ENCODE data around the gene SP9. TPM values are rescaled to one million over a fixed set of nuclear protein-coding genes. Genes with fewer than 3 reads are reported as not detected.

SP9 gene
- total RNA-seq, 1 donor from 2014 or later: not detected

DNA sequence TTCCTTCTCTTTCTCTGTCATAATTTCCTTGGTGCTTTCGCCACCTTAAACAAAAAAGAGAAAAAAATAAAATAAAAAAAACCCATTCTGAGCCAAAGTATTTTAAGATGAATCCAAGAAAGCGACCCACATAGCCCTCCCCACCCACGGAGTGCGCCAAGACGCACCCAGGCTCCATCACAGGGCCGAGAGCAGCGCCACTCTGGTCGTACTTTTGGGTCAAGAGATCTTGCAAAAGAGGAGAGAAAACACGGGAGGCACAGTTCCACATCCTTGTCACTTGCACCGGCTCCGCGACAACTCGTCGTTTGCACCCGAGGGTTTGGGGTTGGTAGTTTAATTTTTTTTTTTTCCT is 1.8 kb upstream of the SP9 start:
- H3K36me3 Mint-ChIP-seq (ENCODE audit: unreplicated experiment): peaks cover 6% of the 10 kb centered on the region
- peak overlapping the region; percentile 59 for H3K4me3 Mint-ChIP-seq (ENCODE audit: unreplicated experiment)
- peaks cover 29% of the 10 kb centered on the region for H3K27me3 Mint-ChIP-seq (ENCODE audit: unreplicated experiment)
- H3K27ac Mint-ChIP-seq (ENCODE audit: unreplicated experiment): no peak overlapping the region
- peaks cover 18% of the 10 kb centered on the region for H3K4me1 Mint-ChIP-seq (ENCODE audit: low read depth, unreplicated experiment)
- TF ChIP-seq, protein P1, sequence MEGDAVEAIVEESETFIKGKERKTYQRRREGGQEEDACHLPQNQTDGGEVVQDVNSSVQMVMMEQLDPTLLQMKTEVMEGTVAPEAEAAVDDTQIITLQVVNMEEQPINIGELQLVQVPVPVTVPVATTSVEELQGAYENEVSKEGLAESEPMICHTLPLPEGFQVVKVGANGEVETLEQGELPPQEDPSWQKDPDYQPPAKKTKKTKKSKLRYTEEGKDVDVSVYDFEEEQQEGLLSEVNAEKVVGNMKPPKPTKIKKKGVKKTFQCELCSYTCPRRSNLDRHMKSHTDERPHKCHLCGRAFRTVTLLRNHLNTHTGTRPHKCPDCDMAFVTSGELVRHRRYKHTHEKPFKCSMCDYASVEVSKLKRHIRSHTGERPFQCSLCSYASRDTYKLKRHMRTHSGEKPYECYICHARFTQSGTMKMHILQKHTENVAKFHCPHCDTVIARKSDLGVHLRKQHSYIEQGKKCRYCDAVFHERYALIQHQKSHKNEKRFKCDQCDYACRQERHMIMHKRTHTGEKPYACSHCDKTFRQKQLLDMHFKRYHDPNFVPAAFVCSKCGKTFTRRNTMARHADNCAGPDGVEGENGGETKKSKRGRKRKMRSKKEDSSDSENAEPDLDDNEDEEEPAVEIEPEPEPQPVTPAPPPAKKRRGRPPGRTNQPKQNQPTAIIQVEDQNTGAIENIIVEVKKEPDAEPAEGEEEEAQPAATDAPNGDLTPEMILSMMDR (IDR thresholded peaks at IDR 0.05; ENCODE audit: partially characterized antibody, unreplicated experiment): no peak
- DNase-seq: no peak
- H3K9me3 Mint-ChIP-seq (ENCODE audit: unreplicated experiment): peaks cover 20% of the 10 kb centered on the region

DNA sequence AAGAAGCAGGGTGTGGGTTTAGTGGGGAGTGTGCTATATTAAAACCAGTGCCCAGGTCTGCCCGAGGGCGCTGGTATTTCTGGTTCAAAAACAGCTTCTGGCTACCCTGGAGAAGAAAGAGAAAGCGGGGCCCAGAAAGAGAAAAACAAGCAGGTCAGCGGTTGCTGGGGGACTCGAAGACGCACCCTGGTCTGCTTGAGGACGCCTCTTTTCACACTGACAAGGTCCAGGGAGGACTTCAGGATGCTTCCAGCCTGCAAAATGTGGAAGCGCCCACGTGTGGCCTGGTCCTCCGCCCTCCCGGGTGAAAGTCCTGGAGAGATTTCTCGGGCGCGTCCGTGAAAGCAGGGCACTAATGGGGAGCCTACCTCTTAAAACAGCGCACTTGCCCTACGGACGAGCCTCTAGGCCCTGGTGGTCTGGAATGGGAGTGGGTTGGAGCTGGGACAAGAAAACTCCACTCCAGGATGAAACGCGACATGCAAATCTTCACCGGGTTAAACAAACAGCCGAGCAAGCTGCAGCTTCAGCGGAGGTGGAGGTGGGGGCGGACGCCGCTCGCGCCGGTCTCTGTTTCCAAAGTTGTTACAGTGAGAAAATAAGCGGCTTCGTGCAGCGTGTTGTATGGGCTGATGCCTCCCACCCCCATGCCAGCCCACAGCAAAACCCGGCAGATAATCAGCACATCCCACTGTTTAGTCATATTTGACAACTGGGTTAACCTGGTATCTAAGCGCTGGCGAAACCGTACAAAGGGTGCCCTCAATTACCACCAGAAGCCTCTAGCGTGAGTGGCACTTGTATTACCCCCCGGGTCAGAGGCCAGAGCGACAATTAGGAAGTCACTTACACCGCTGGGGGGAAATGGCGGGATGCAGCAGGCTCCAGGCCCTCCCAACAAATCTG is 1.1 kb upstream of the SP9 start:
- Mint-ChIP-seq H3K4me1 (ENCODE audit: low read depth, unreplicated experiment) (peaks cover 17% of the 10 kb centered on the region), H3K27ac (ENCODE audit: unreplicated experiment) (no peak overlapping the region), H3K4me3 (ENCODE audit: unreplicated experiment) (peak overlapping the region; percentile 59), H3K9me3 (ENCODE audit: unreplicated experiment) (peaks cover 21% of the 10 kb centered on the region), H3K36me3 (ENCODE audit: unreplicated experiment) (peaks cover 6% of the 10 kb centered on the region), H3K27me3 (ENCODE audit: unreplicated experiment) (peaks cover 29% of the 10 kb centered on the region)
- no peak for DNase-seq
- TF ChIP-seq, protein P1 (IDR thresholded peaks at IDR 0.05; ENCODE audit: partially characterized antibody, unreplicated experiment): no peak

DNA sequence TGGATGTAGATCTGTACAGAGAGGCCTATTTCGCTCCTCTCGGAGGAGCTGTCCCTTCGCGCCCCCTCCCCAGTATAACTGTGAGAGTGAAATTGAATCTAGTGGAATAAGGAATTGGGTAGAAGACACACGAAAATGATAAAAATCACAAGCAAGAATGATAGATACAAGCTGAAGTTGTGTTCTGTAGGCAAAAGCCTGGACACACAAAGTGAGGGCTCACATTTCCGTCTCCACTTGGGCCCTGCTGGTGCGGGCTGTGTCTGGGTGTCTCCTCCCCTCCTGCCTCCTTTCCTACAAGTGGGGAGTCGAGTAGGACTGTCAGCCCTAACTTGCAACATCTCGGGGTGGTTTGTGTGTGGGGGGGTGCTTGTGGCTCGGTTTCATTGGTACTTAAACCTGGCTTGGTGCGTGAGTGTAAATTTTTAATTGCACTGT is 457 bp upstream of the SP9 start:
- Mint-ChIP-seq H3K4me3 (ENCODE audit: unreplicated experiment) (peak overlapping the region; percentile 13), H3K27me3 (ENCODE audit: unreplicated experiment) (peaks cover 30% of the 10 kb centered on the region), H3K36me3 (ENCODE audit: unreplicated experiment) (no peaks in the 10 kb centered on the region), H3K27ac (ENCODE audit: unreplicated experiment) (no peak overlapping the region), H3K9me3 (ENCODE audit: unreplicated experiment) (peaks cover 17% of the 10 kb centered on the region), H3K4me1 (ENCODE audit: low read depth, unreplicated experiment) (peaks cover 13% of the 10 kb centered on the region)
- TF ChIP-seq, protein P1 (IDR thresholded peaks at IDR 0.05; ENCODE audit: partially characterized antibody, unreplicated experiment): no peak
- no peak for DNase-seq

DNA sequence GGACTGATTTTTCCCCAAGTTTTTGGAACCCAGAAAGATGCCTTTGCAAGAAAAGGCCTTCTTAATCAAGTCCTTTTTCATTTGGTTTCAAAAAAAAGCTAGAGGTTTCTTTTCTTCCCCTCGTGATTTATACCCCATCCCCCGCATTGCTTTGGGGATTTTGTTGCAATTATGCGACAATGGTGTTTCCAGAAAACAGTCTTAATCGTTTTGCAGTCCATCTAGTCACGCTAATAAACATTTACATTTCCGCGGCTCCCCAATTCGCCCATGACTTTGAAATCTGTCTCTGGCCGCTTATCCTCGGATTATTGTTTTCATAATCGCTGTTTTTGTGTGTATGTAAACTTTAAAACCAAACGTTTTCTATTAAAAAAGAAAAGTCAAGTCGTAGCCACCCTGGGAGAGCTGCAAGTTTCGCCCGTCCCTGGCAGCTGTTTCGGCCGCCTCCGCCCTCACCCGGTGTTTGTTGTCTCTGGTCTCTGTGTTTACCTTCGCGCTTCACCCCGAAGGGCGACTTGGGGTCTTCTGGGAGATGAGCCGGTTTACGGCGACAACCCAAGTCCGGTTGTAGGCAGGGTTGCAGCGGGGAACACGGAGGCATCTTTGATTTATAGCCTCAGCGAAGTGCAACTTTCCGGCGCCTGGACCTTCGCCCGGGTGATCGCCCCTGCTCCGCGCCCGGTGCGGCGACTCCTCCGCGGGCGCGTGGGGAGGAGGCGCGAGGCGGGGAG is 667 bp downstream of the SP9 start:
- TF ChIP-seq, protein P1 (IDR thresholded peaks at IDR 0.05; ENCODE audit: partially characterized antibody, unreplicated experiment): no peak
- H3K27me3 Mint-ChIP-seq (ENCODE audit: unreplicated experiment): peaks cover 37% of the 10 kb centered on the region
- peaks cover 24% of the 10 kb centered on the region for H3K9me3 Mint-ChIP-seq (ENCODE audit: unreplicated experiment)
- peak overlapping the region; percentile 83 for H3K4me3 Mint-ChIP-seq (ENCODE audit: unreplicated experiment)
- peaks cover 16% of the 10 kb centered on the region for H3K4me1 Mint-ChIP-seq (ENCODE audit: low read depth, unreplicated experiment)
- no peak overlapping the region for H3K27ac Mint-ChIP-seq (ENCODE audit: unreplicated experiment)
- peak; percentile 41 for DNase-seq
- H3K36me3 Mint-ChIP-seq (ENCODE audit: unreplicated experiment): no peaks in the 10 kb centered on the region

All from glutamatergic neuron (in vitro differentiated cells).